ENCODE data around the gene PGAM5.

Gene PGAM5

GRCh38 chr12:132686825-132687210 is 23.8 kb upstream of the PGAM5 start:
- no peak overlapping the region for H3K4ac ChIP-seq (ENCODE audit: low read length)
- peak overlapping the region; percentile 80 for H3K23ac ChIP-seq (ENCODE audit: low read depth, low read length, poor library complexity)
- peak overlapping the region; percentile 9 for H3K18ac ChIP-seq (ENCODE audit: low read length)
- H3K9me3 ChIP-seq (replicated peaks in 1 of 2; ENCODE audit: control insufficient read depth in 2 of 2, insufficient read depth in 1 of 2, low read depth in 1 of 2, low read length in 2 of 2) = peaks cover 0 to 13% of the 10 kb centered on the region in 2 donors
- no peak overlapping the region for H2AK5ac ChIP-seq (ENCODE audit: low read depth, low read length)
- H2AFZ ChIP-seq (ENCODE audit: low read length) = peak overlapping the region; percentile 89
- H3K14ac ChIP-seq (ENCODE audit: low read length) = no peak overlapping the region
- peaks cover 0 to 9% of the 10 kb centered on the region in 2 donors for H3K4me1 ChIP-seq (ENCODE audit: control insufficient read depth in 2 of 2, insufficient read depth in 1 of 2, low read depth in 1 of 2, low read length in 2 of 2)
- peaks cover 0 to 4% (median 0%) of the 10 kb centered on the region in 3 experiments for H3K27me3 ChIP-seq (ENCODE audit: control insufficient read depth in 3 of 3, insufficient read depth in 3 of 3, low read depth in 1 of 3, low read length in 3 of 3)
- H2BK120ac ChIP-seq (ENCODE audit: low read depth, low read length) = no peak overlapping the region
- peak overlapping the region; percentile 71 to 89 for H3K4me3 ChIP-seq (ENCODE audit: low read length in 2 of 2)
- H2BK5ac ChIP-seq (ENCODE audit: low read length) = no peak overlapping the region
- no CpG with 5 or more reads among the region's 55 CpGs for WGBS, 2 donors (ENCODE audit: extremely low coverage in 2 of 2, insufficient read length in 2 of 2, insufficient replicate concordance in 1 of 2)
- H3K36me3 ChIP-seq (replicated peaks in 1 of 2; ENCODE audit: control insufficient read depth in 2 of 2, insufficient read depth in 2 of 2, low read length in 2 of 2) = peaks cover 7 to 35% of the 10 kb centered on the region in 2 donors
- H3K27ac ChIP-seq (replicated peaks; ENCODE audit: low read length) = peak overlapping the region; percentile 56
- H2BK15ac ChIP-seq (ENCODE audit: low read length) = no peak overlapping the region
- H4K91ac ChIP-seq (ENCODE audit: low read depth, low read length, poor library complexity) = peak overlapping the region; percentile 72
- peak overlapping the region; percentile 81 for H3K9ac ChIP-seq (ENCODE audit: low read depth, low read length, poor library complexity)
- DNase-seq (ENCODE audit: low spot score) = no peak
- H3K4me2 ChIP-seq (ENCODE audit: insufficient read depth, low read length, poor library complexity, severe bottlenecking) = peak overlapping the region; percentile 42
- no peak overlapping the region for H4K8ac ChIP-seq (ENCODE audit: low read depth, low read length)
- H3K79me1 ChIP-seq (ENCODE audit: low read depth, low read length) = peaks cover 7% of the 10 kb centered on the region
- no peak overlapping the region for H2BK12ac ChIP-seq (ENCODE audit: low read length)

- Histone ChIP-seq H3K4ac (ENCODE audit: low read length) (no peak within 1 kb of the TSS), H3K27me3 (ENCODE audit: control insufficient read depth in 3 of 3, insufficient read depth in 3 of 3, low read depth in 1 of 3, low read length in 3 of 3) (peaks cover 0 to 4% (median 0%) of the 10 kb centered on the region in 3 experiments), H3K23ac (ENCODE audit: low read depth, low read length, poor library complexity) (peak within 1 kb of the TSS; percentile 80), H2BK12ac (ENCODE audit: low read length) (no peak within 1 kb of the TSS), H2BK5ac (ENCODE audit: low read length) (no peak within 1 kb of the TSS), H2BK120ac (ENCODE audit: low read depth, low read length) (no peak within 1 kb of the TSS), H2AFZ (ENCODE audit: low read length) (peak within 1 kb of the TSS; percentile 94), H4K8ac (ENCODE audit: low read depth, low read length) (no peak within 1 kb of the TSS), H3K9me3 (replicated peaks in 1 of 2; ENCODE audit: control insufficient read depth in 2 of 2, insufficient read depth in 1 of 2, low read depth in 1 of 2, low read length in 2 of 2) (peaks cover 0 to 11% of the 10 kb centered on the region in 2 donors), H3K4me1 (ENCODE audit: control insufficient read depth in 2 of 2, insufficient read depth in 1 of 2, low read depth in 1 of 2, low read length in 2 of 2) (peaks cover 0 to 9% of the 10 kb centered on the region in 2 donors), H3K79me1 (ENCODE audit: low read depth, low read length) (peaks cover 7% of the 10 kb centered on the region), H3K14ac (ENCODE audit: low read length) (peak within 1 kb of the TSS; percentile 71), H3K27ac (replicated peaks; ENCODE audit: low read length) (peak within 1 kb of the TSS; percentile 56), H2BK15ac (ENCODE audit: low read length) (no peak within 1 kb of the TSS), H2AK5ac (ENCODE audit: low read depth, low read length) (peak within 1 kb of the TSS; percentile 9), H3K4me3 (ENCODE audit: low read length in 2 of 2) (peak within 1 kb of the TSS; percentile 71 to 99), H3K18ac (ENCODE audit: low read length) (peak within 1 kb of the TSS; percentile 94), H3K4me2 (ENCODE audit: insufficient read depth, low read length, poor library complexity, severe bottlenecking) (peak within 1 kb of the TSS; percentile 71), H4K91ac (ENCODE audit: low read depth, low read length, poor library complexity) (peak within 1 kb of the TSS; percentile 72), H3K9ac (ENCODE audit: low read depth, low read length, poor library complexity) (peak within 1 kb of the TSS; percentile 88), H3K36me3 (replicated peaks in 1 of 2; ENCODE audit: control insufficient read depth in 2 of 2, insufficient read depth in 2 of 2, low read length in 2 of 2) (peaks cover 7 to 35% of the 10 kb centered on the region in 2 donors)
- peak; percentile 96 for DNase-seq (ENCODE audit: low spot score)
- WGBS, 2 donors (ENCODE audit: extremely low coverage in 2 of 2, insufficient read length in 2 of 2, insufficient replicate concordance in 1 of 2) = no CpG with 5 or more reads among the region's 134 CpGs
Measured at GRCh38 chr12:132687211-132688164, 23.2 kb upstream of the PGAM5 start, which contains the start of the genes POLE and PXMP2. POLE (minus strand) TSS chr12:132687342; CDS start chr12:132687315, 27 bp downstream. PXMP2 (plus strand) TSS chr12:132687587; CDS start chr12:132687671, 84 bp downstream.

DNA sequence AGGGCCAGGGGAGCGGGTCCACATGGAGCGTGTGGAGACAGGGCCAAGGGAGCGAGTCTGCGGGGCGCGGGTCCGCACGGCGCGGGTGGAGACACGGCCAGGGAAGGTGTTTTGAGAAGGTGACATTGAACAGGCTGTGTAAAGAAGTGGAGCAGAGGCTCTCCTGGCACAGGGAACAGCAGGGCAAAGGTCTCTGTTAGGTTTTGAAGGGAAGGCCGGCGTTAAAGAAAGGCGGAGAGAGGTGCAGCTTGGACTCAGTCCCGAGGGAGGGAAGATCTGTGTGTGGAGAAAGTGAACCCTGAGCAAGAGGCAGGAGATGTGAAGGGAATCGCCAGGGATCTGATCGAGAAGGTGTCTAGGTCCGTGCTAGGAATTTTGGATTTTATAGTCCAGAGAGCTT is 21.4 kb upstream of the PGAM5 start:
- Histone ChIP-seq H3K79me1 (ENCODE audit: low read depth, low read length) (peaks cover 7% of the 10 kb centered on the region), H2BK5ac (ENCODE audit: low read length) (no peak overlapping the region), H3K23ac (ENCODE audit: low read depth, low read length, poor library complexity) (no peak overlapping the region), H2BK15ac (ENCODE audit: low read length) (no peak overlapping the region), H2AFZ (ENCODE audit: low read length) (no peak overlapping the region), H3K18ac (ENCODE audit: low read length) (no peak overlapping the region), H3K27me3 (ENCODE audit: control insufficient read depth in 3 of 3, insufficient read depth in 3 of 3, low read depth in 1 of 3, low read length in 3 of 3) (peaks cover 0 to 4% (median 0%) of the 10 kb centered on the region in 3 experiments), H3K4me1 (ENCODE audit: control insufficient read depth in 2 of 2, insufficient read depth in 1 of 2, low read depth in 1 of 2, low read length in 2 of 2) (peaks cover 0 to 9% of the 10 kb centered on the region in 2 donors), H3K36me3 (replicated peaks in 1 of 2; ENCODE audit: control insufficient read depth in 2 of 2, insufficient read depth in 2 of 2, low read length in 2 of 2) (peaks cover 7 to 35% of the 10 kb centered on the region in 2 donors), H3K27ac (replicated peaks; ENCODE audit: low read length) (no peak overlapping the region), H2BK12ac (ENCODE audit: low read length) (no peak overlapping the region), H3K9ac (ENCODE audit: low read depth, low read length, poor library complexity) (no peak overlapping the region), H4K8ac (ENCODE audit: low read depth, low read length) (no peak overlapping the region), H3K9me3 (replicated peaks in 1 of 2; ENCODE audit: control insufficient read depth in 2 of 2, insufficient read depth in 1 of 2, low read depth in 1 of 2, low read length in 2 of 2) (peaks cover 0 to 4% of the 10 kb centered on the region in 2 donors), H3K4me2 (ENCODE audit: insufficient read depth, low read length, poor library complexity, severe bottlenecking) (no peak overlapping the region), H2AK5ac (ENCODE audit: low read depth, low read length) (no peak overlapping the region), H3K14ac (ENCODE audit: low read length) (no peak overlapping the region), H2BK120ac (ENCODE audit: low read depth, low read length) (no peak overlapping the region), H4K91ac (ENCODE audit: low read depth, low read length, poor library complexity) (no peak overlapping the region), H3K4me3 (ENCODE audit: low read length in 2 of 2) (peak overlapping the region; percentile 23 to 28), H3K4ac (ENCODE audit: low read length) (no peak overlapping the region)
- no CpG with 5 or more reads among the region's 18 CpGs for WGBS, 2 donors (ENCODE audit: extremely low coverage in 2 of 2, insufficient read length in 2 of 2, insufficient replicate concordance in 1 of 2)
- no peak for DNase-seq (ENCODE audit: low spot score)

GRCh38 chr12:132690112-132690511 is 20.5 kb upstream of the PGAM5 start:
- Histone ChIP-seq H3K23ac (ENCODE audit: low read depth, low read length, poor library complexity) (no peak overlapping the region), H2BK15ac (ENCODE audit: low read length) (no peak overlapping the region), H4K91ac (ENCODE audit: low read depth, low read length, poor library complexity) (no peak overlapping the region), H3K9me3 (replicated peaks in 1 of 2; ENCODE audit: control insufficient read depth in 2 of 2, insufficient read depth in 1 of 2, low read depth in 1 of 2, low read length in 2 of 2) (peaks cover 0 to 4% of the 10 kb centered on the region in 2 donors), H3K14ac (ENCODE audit: low read length) (no peak overlapping the region), H3K27ac (replicated peaks; ENCODE audit: low read length) (no peak overlapping the region), H3K79me1 (ENCODE audit: low read depth, low read length) (peaks cover 7% of the 10 kb centered on the region), H3K4me1 (ENCODE audit: control insufficient read depth in 2 of 2, insufficient read depth in 1 of 2, low read depth in 1 of 2, low read length in 2 of 2) (peaks cover 0 to 9% of the 10 kb centered on the region in 2 donors), H2AK5ac (ENCODE audit: low read depth, low read length) (no peak overlapping the region), H3K4me3 (ENCODE audit: low read length in 2 of 2) (no peak overlapping the region), H2BK120ac (ENCODE audit: low read depth, low read length) (no peak overlapping the region), H3K27me3 (ENCODE audit: control insufficient read depth in 3 of 3, insufficient read depth in 3 of 3, low read depth in 1 of 3, low read length in 3 of 3) (peaks cover 0 to 4% (median 0%) of the 10 kb centered on the region in 3 experiments), H3K9ac (ENCODE audit: low read depth, low read length, poor library complexity) (no peak overlapping the region), H2BK5ac (ENCODE audit: low read length) (no peak overlapping the region), H4K8ac (ENCODE audit: low read depth, low read length) (no peak overlapping the region), H3K18ac (ENCODE audit: low read length) (no peak overlapping the region), H3K4me2 (ENCODE audit: insufficient read depth, low read length, poor library complexity, severe bottlenecking) (no peak overlapping the region), H2AFZ (ENCODE audit: low read length) (no peak overlapping the region), H2BK12ac (ENCODE audit: low read length) (no peak overlapping the region), H3K36me3 (replicated peaks in 1 of 2; ENCODE audit: control insufficient read depth in 2 of 2, insufficient read depth in 2 of 2, low read length in 2 of 2) (peaks cover 8 to 37% of the 10 kb centered on the region in 2 donors), H3K4ac (ENCODE audit: low read length) (no peak overlapping the region)
- no peak for DNase-seq (ENCODE audit: low spot score)
- WGBS, 2 donors (ENCODE audit: extremely low coverage in 2 of 2, insufficient read length in 2 of 2, insufficient replicate concordance in 1 of 2) = no CpG with 5 or more reads among the region's 9 CpGs
